ENCODE measurements around the gene TTC3. TPM values are rescaled to one million over a fixed set of nuclear protein-coding genes. Genes with fewer than 3 reads are reported as not detected.
"Not testable (repeated sequence)": the region's sequence is repeated elsewhere in the genome, so short reads cannot be mapped to it uniquely, and the experiment has no call there.

Gene TTC3, protein sequence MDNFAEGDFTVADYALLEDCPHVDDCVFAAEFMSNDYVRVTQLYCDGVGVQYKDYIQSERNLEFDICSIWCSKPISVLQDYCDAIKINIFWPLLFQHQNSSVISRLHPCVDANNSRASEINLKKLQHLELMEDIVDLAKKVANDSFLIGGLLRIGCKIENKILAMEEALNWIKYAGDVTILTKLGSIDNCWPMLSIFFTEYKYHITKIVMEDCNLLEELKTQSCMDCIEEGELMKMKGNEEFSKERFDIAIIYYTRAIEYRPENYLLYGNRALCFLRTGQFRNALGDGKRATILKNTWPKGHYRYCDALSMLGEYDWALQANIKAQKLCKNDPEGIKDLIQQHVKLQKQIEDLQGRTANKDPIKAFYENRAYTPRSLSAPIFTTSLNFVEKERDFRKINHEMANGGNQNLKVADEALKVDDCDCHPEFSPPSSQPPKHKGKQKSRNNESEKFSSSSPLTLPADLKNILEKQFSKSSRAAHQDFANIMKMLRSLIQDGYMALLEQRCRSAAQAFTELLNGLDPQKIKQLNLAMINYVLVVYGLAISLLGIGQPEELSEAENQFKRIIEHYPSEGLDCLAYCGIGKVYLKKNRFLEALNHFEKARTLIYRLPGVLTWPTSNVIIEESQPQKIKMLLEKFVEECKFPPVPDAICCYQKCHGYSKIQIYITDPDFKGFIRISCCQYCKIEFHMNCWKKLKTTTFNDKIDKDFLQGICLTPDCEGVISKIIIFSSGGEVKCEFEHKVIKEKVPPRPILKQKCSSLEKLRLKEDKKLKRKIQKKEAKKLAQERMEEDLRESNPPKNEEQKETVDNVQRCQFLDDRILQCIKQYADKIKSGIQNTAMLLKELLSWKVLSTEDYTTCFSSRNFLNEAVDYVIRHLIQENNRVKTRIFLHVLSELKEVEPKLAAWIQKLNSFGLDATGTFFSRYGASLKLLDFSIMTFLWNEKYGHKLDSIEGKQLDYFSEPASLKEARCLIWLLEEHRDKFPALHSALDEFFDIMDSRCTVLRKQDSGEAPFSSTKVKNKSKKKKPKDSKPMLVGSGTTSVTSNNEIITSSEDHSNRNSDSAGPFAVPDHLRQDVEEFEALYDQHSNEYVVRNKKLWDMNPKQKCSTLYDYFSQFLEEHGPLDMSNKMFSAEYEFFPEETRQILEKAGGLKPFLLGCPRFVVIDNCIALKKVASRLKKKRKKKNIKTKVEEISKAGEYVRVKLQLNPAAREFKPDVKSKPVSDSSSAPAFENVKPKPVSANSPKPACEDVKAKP (N-terminal part only)
- polyA plus RNA-seq, result 10 to 100 TPM; 31.3 to 47.4 (median 41.2) TPM

DNA sequence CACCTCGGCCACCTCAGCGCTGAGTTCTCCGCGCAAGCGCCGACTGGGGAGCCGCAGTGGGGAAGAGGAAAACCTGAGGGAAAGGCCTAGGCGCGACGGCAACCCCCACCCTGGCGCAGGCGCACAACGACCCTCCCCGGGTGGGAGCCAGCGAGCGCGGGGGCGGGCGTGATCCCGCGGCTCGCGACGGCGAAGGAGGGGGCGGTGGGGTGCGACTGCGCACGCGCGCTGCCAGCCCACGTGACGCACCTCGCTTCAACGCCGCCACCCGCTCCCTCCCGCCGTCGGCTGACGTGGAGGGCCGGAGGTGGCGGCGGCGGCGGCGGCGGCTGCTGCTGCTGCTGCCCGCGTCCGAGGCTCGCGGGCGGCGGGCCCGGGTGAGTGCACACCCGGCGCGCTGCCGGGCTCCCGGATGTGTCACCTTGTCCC lies at the start of gene TTC3, which contains the start of gene PIGP:
Gene TTC3 (plus strand): TSS at position 267 of the 429 bp plus-strand sequence. CDS start 14,004 bp downstream, outside the sequence.
Gene PIGP (minus strand): TSS at position 84 of the 429 bp plus-strand sequence. CDS start 556 bp downstream, outside the sequence.
- WGBS, 3 donors, result 0% methylated on average over 29 to 60 of the region's 61 CpGs
- H3K27ac ChIP-seq (ENCODE audit: low read depth, low read length), result peak within 1 kb of the TSS; percentile 88

DNA sequence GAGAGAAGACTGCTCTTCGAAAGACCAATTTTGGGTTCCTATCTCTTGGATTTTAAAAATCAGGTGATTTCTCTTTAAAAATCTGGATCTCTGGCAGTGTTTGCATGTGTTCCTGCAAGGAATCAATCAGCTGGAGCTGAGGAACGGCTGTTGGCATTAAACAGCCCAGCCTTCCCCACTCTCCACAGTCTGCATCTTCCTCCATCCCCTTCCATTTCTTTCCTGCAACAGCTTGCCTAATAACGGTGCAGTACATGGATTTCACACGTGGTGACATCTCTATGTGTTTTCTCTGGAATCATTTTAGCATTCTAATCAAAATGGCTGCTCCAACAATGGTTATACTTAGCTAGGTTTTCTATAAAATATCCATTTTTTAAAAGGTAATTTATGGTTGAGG lies 46.6 kb upstream of the TTC3 start:
- no peak overlapping the region for H3K27ac ChIP-seq (ENCODE audit: low read depth, low read length)
- WGBS, 3 donors, result 38 to 48% (median 44%) methylated on average over 4 of the region's 4 CpGs

- H3K27ac ChIP-seq (ENCODE audit: low read depth, low read length), result no peak overlapping the region
Measured at GRCh38 chr21:37028570-37028969, 44.5 kb upstream of the TTC3 start.

DNA sequence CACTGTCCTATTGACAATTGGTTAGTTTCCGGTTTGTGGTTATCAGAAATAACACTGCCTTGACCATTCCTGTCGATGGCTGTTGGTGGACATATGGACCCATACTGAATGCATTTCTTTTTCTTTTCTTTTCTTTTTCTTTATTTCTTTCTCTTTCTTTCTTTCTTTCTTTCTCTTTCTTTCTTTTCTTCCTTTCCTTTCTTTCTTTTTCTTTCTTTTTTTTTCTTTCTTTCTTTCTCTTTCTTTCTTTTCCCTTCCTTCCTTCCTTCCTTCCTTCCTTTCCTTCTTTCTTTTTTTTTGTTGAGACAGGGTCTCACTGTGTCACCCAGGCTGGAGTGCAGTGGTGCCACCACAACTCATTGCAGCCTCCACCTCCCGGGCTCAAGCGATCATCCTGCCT lies 42.2 kb upstream of the TTC3 start:
- H3K27ac ChIP-seq (ENCODE audit: low read depth, low read length), result no peak overlapping the region
- 93 to 96% (median 95%) methylated on average over 4 of the region's 4 CpGs for WGBS, 3 donors

More at GRCh38 chr21:37028570-37028969, 44.5 kb upstream of the TTC3 start:
- WGBS, 3 donors, result 79 to 85% (median 82%) methylated on average over 4 of the region's 4 CpGs

DNA sequence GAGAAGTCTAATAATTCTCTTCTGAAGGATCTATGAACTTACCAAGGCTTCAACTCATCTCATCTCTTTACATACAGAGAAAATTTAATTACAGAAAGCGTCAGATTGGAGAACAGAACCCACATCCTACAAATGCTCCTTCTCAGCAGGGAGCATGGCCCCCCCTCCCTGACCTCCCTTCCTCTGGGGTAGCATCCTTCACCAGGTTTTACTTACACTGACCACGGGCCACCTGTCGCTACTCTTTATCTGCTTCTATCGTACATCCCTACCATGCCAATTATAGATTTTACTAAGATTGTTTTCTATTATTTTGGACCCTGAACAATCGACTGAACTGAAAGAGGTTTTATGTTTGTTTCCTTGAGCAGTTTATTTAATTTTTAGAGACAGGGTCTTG lies 40.8 kb upstream of the TTC3 start:
- 79 to 89% (median 86%) methylated on average over 5 of the region's 5 CpGs for WGBS, 3 donors
- H3K27ac ChIP-seq (ENCODE audit: low read depth, low read length), result no peak overlapping the region

DNA sequence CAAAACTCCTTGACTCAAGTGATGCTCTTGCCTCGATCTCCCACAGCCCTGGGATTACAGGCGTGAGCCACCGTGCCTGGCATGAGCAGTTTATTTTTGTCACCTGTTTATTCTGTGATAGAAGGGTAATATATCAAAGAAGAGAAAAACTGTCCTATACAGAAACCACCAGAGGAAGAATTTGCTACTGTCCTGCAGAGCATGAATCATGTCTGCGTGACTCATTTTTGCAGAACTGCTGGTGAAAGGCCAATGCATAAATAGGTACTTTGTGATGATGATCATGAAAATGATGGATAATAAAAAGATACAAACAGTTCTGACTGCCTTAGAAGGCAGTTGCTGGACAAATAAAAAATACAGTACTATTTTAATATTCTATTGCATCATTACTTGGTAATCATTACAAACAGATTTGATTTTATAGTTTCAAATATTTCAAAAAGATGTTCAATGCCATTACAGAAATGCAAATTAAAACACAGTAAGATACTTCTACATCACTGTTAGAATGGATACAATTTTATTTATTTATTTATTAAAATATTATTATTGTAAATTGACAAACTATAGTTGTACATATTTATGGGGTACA lies 40.1 kb upstream of the TTC3 start:
- 75 to 83% (median 82%) methylated on average over 4 of the region's 4 CpGs for WGBS, 3 donors
- no peak overlapping the region for H3K27ac ChIP-seq (ENCODE audit: low read depth, low read length)

GRCh38 chr21:37034394-37034793 lies 38.7 kb upstream of the TTC3 start:
- not testable (repeated sequence) for H3K27ac ChIP-seq (ENCODE audit: low read depth, low read length)
- WGBS, 3 donors, result 84 to 91% (median 86%) methylated on average over 4 of the region's 4 CpGs

- H3K27ac ChIP-seq (ENCODE audit: low read depth, low read length), result no peak overlapping the region
- 86 to 95% (median 91%) methylated on average over 4 of the region's 4 CpGs for WGBS, 3 donors
Measured at GRCh38 chr21:37036177-37036576, 36.9 kb upstream of the TTC3 start.

DNA sequence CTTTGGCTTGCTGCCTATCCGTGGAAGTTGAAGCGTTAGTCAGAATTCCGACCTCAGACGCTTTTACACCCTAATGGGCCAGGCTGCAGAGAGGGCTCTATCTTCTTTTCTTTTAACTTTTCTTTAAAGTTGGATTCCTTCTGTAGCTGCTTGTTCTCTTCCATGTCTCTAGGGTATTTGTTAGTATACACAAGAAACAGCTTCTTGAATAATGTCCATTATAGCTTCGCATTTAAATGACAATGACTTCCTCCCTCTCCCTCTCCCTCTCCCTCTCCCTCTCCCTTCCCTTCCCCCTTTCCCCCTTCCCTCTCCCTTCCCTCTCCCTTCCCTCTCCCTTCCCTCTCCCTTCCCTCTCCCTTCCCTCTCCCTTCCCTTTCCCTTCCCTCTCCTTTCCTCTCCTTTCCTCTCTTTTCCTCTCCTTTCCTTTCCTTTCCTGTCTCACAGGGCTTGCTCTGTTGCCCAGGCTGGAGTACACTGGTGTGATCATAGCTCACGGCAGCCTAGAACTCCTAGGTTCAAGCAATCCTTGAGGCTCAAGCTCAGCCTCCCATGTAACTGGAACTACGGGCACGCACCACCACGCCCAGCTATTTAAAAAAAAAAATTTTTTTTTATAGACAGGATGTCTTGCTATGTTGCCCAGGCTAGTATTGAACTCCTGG lies 33.5 kb upstream of the TTC3 start:
- no peak overlapping the region for H3K27ac ChIP-seq (ENCODE audit: low read depth, low read length)
- WGBS, 3 donors, result 66 to 78% (median 66%) methylated on average over 9 of the region's 9 CpGs

DNA sequence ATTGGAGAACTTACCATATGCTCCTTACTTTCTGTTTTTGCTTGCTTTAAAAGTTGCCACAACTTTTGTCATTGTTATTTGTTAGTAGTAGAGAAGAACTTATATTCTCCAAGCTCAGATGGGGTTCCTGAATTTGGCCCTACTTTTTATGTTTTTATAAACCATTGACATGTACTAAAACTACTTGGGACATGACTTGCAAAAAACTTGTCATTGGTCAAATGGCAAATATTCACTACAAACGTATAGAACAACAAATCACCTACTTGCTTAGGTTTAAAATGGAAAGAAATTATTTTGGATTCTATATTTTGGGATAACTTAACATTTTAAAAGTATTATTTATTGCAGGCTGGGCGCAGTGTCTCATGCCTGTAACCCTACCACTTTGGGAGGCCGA lies 32.8 kb upstream of the TTC3 start:
- WGBS, 3 donors, result 88 to 94% (median 91%) methylated on average over 3 of the region's 3 CpGs
- H3K27ac ChIP-seq (ENCODE audit: low read depth, low read length), result no peak overlapping the region

GRCh38 chr21:37041706-37042271 lies 31.3 kb upstream of the TTC3 start:
- H3K27ac ChIP-seq (ENCODE audit: low read depth, low read length), result no peak overlapping the region
- 94 to 96% (median 95%) methylated on average over 4 of the region's 4 CpGs for WGBS, 3 donors

GRCh38 chr21:37043818-37044217 lies 29.2 kb upstream of the TTC3 start:
- 77 to 86% (median 78%) methylated on average over 6 of the region's 6 CpGs for WGBS, 3 donors
- no peak overlapping the region for H3K27ac ChIP-seq (ENCODE audit: low read depth, low read length)

GRCh38 chr21:37044643-37045042 lies 28.4 kb upstream of the TTC3 start:
- WGBS, 3 donors, result 93 to 99% (median 94%) methylated on average over 3 of the region's 3 CpGs

DNA sequence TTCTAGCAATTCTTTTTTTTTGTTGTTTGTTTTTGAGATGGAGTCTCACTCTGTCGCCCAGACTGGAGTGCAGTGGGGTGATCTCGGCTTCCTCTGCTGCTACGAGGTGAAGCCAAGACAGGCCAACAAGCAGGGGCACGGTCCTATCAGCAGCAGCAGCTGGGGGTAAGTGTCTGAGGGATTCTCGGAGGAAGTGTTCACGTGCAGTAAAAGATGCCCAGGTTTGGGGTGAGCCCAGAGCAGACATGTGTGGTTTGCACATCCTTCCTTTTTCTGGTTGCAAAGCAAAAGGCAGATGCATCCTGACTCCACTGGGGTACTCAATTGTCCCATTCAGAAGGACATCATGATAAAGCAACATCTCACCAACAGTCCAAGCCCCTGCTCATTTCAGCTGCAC lies 27.9 kb upstream of the TTC3 start:
- H3K27ac ChIP-seq (ENCODE audit: low read depth, low read length), result no peak overlapping the region
- WGBS, 3 donors, result 48 to 73% (median 53%) methylated on average over 6 of the region's 6 CpGs

More at GRCh38 chr21:37044643-37045042, 28.4 kb upstream of the TTC3 start:
- H3K27ac ChIP-seq (ENCODE audit: low read depth, low read length), result no peak overlapping the region

- 60 to 75% (median 63%) methylated on average over 6 of the region's 6 CpGs for WGBS, 3 donors
Measured at GRCh38 chr21:37045556-37045955, 27.5 kb upstream of the TTC3 start.

DNA sequence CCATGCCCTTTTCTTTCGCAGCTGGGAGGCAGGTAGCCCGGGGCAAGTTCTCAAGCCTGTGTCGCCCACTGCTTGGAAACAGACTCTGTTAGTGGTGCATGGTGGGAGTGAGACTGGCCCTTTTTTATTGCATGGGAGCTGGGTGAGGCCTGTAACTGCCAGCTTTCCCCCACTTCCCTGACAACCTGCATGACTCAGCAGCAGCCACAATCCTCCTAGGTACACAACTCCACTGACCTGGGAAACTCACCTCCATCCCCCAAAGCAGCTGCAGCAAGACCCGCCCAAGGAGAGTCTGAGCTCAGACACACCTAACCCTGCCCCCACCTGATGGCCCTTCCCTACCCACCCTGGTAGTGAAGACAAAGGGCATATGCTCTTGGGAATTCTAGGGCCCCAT lies 26.0 kb upstream of the TTC3 start:
- no peak overlapping the region for H3K27ac ChIP-seq (ENCODE audit: low read depth, low read length)
- 91 to 94% (median 91%) methylated on average over 4 of the region's 4 CpGs for WGBS, 3 donors

More at GRCh38 chr21:37045556-37045955, 27.5 kb upstream of the TTC3 start:
- H3K27ac ChIP-seq (ENCODE audit: low read depth, low read length), result no peak overlapping the region

- H3K27ac ChIP-seq (ENCODE audit: low read depth, low read length), result not testable (repeated sequence)
- WGBS, 3 donors, result 66 to 88% (median 78%) methylated on average over 3 of the region's 3 CpGs
Measured at GRCh38 chr21:37049741-37050140, 23.3 kb upstream of the TTC3 start.
